GM19025 (cell line): ENCODE measurements around the gene NCKIPSD.
"Not testable (repeated sequence)": the region's sequence is repeated elsewhere in the genome, so short reads cannot be mapped to it uniquely, and the experiment has no call there.

Experiments
- ATAC-seq: cut with Tn5 transposase; IDR thresholded peaks from one replicate; pipeline ENCODE4 v1.9.1; 2021; ENCODE audit warnings: mild to moderate bottlenecking, low read depth, moderate library complexity; ENCODE audit not compliant: unreplicated experiment

NCKIPSD gene

GRCh38 chr3:48685603-48686511 is at the start of gene NCKIPSD:
Gene NCKIPSD (minus strand): TSS chr3:48685915. CDS start chr3:48685807, 108 bp downstream.
- ATAC-seq, result peak; percentile 84

- not testable (repeated sequence) for ATAC-seq
Observed at GRCh38 chr3:48735075-48735767, 49.5 kb upstream of the NCKIPSD start.

DNA sequence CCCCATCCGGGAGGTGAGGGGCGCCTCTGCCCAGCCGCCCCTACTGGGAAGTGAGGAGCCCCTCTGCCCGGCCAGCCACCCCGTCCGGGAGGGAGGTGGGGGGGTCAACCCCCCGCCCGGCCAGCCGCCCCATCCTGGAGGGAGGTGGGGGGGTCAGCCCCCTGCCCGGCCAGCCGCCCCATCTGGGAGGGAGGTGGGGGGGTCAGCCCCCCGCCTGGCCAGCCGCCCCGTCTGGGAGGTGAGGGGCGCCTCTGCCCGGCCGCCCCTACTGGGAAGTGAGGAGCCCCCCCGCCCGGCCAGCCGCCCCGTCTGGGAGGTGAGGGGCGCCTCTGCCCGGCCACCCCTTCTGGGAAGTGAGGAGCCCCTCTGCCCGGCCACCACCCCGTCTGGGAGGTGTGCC is 48.8 kb upstream of the NCKIPSD start:
- ATAC-seq, result not testable (repeated sequence)

- not testable (repeated sequence) for ATAC-seq
Observed at GRCh38 chr3:48733752-48734518, 48.2 kb upstream of the NCKIPSD start.

DNA sequence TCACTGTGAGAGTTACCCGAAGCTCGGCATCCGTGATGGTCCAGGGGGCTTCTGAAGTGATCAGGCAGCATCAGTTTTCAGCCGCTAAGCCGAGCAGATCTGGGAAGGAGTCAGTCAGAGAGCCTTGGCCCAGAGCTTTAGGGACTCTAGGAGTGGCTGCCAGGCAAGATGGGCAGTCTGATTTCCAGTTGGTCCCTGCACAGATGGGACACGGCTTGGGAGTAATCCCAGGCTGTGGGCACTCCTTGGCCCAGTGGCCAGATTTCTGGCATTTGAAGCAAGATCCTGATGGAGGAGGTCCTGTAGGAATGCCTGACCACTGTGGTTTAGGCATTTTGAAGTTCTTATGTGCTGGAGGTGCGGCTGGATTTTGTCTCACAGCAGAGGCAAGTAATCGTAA is 41.8 kb upstream of the NCKIPSD start:
- ATAC-seq, result no peak

GRCh38 chr3:48725185-48725855 is 39.6 kb upstream of the NCKIPSD start:
- not testable (repeated sequence) for ATAC-seq

DNA sequence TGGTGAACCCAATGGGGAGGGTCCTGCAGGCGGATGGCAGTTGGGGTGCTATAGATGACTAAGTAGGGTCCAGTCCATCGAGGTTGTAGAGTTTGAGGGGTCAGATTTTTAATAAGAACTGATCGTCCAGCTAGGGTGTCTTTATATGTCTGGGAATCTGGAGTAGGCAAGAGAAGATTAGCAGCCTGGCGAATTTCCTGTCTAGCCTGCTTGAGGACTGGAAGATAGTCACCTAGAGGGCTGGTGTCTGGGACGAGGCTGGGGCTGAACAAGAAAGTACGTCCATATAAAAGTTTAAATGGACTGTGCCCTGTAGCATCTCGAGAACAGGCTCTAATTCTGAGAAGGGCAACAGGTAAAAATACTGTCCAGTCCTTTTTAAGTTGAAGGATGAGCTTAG is 38.0 kb upstream of the NCKIPSD start:
- ATAC-seq, result no peak

GRCh38 chr3:48723293-48723692 is 37.6 kb upstream of the NCKIPSD start:
- not testable (repeated sequence) for ATAC-seq

DNA sequence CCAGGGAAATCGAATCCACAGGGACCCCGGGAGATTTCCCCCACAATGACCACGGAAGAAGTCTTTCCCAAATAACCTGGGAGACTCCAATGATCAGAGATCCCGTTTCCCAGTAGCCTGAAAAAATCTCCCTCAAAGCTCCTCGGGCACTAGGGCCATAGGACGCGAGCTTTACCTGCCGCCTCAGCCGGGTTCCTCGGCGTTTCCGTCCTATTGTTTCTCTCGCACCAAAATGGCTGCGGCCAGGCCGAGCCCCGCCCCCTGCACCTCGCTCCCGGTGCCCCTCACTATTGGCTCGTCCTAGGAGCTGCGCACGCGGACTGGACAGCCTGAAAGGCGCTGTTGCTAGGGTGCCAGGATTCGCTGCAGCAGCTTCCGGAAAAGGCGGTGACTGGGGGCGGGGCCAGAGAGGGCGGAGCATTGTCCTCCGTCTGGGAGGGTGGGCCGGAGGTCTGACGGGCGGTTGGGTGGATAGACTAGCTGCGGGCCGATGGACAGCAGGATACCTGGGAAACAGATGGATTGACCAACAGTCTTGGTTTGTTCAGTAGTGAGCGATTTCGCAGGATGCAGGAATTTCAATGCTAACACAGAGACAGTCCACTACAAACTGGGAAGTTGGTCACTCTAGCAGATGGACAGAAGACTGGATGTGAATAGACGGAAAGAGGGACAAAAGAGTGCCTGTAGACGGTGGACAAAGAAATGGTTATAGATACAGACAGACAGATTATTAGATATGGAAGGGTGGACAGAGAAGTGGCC is 31.4 kb upstream of the NCKIPSD start, which contains the start of gene IP6K2:
Gene IP6K2 (minus strand): TSS at position 240 of the 765 bp plus-strand sequence. CDS start 21,930 bp downstream, outside the sequence.
- ATAC-seq, result peak; percentile 96

GRCh38 chr3:48716508-48716981 is 30.8 kb upstream of the NCKIPSD start:
- no peak for ATAC-seq

GRCh38 chr3:48715174-48715800 is 29.6 kb upstream of the NCKIPSD start:
- no peak for ATAC-seq

DNA sequence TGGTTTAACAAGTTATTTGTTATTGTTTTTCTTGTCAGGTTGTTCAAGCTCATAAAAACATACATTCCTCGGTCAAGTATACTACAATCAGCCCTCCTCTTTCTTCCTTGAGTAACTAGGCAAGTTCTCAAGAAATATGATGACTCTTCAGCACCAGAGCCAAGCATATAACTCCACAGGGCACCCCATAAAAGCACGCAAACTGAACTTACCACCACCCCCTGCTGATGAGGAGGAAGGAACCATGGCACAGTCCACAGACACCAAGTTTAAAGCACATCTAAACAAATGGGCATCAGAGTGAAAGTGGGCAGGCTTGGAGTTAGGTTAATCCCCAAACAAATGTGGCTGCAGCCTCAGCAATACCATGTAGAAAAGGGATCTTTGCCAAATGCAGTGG is 26.0 kb upstream of the NCKIPSD start:
- no peak for ATAC-seq

DNA sequence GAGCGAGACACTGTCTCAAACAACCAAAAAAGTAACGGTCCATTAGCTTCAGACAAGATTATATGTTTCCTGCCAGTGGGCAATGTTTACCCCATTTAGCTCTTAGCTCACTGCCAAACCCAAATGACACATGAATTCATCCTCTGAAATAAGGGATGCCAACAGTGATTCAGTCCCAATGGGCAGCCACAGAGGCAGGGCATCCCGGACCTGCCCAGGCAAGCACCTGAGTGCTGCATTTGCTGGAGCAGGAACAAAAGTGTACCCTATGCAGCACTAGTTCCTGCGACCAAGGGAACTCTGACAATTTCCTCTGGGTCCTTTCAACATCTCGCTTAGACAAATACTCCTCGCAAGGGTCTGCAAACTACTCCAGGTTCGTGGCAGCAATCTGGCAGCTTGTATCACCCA is 23.3 kb upstream of the NCKIPSD start:
- ATAC-seq, result no peak

GRCh38 chr3:48708481-48708889 is 22.8 kb upstream of the NCKIPSD start:
- ATAC-seq, result no peak

DNA sequence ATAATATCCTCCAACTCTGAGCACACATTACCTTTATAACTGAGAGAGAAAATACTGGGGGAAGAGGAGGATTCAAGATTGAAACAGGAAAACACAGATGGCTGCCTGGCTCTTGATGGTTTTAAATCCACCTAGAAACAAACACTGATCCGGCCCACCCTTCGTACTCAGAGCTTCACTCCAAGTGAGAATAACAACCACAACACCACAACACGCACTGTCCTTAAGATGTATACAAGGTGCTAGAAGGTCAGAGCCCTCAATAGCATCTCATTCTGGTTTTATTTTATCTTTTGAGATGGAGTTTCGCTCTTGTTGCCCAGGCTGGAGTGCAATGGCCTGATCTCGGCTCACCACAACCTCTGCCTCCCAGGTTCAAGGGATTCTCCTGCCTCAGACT is 21.4 kb upstream of the NCKIPSD start:
- no peak for ATAC-seq

GRCh38 chr3:48702320-48702920 is 16.7 kb upstream of the NCKIPSD start:
- ATAC-seq, result no peak

DNA sequence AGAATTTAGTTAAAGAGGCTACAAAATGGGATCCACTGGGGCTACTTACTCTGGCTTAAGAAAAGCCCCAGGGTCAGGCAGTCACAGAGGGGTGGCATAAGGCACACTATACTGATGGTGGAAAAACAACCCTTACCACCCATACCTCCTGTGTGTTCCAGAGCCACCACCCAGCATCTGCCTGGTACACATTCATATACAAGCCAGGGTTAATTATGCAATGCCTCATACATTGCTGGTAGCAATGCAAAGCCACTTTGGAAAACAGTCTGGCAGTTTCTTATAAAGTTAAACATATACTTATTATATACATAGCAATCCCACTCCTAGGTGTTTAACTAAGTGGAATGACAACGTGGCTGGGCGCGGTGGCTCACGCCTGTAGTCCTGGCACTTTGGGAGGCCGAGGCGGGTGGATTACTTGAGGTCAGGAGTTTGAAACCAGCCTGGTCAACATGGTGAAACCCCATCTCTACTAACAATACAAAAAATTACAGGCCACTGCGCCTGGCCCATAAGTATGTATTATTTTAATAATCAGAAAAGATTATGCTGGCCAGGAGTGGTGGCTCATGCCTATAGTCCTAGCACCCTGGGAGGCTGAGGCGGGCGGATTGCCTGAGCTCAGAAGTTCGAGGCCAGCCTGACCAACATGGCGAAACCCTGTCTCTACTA is 15.2 kb upstream of the NCKIPSD start:
- no peak for ATAC-seq

- ATAC-seq, result no peak
Observed at GRCh38 chr3:48698891-48699290, 13.2 kb upstream of the NCKIPSD start.
